ENCODE data around the gene EMX1.

GRCh38 chr2:72973566-72974435 is 56.5 kb downstream of the EMX1 start:
- TF ChIP-seq CTCF (IDR thresholded peaks at IDR 0.05) (peak in 2 of 3 donors; percentile 32 to 51), POLR2AphosphoS5 (IDR thresholded peaks at IDR 0.05) (no peak)

Data from breast epithelium (tissue), 3 donors.